Right renal cortex interstitium (tissue), 3 donors: ENCODE results near the gene GABRB1. TPM values are rescaled to one million over a fixed set of nuclear protein-coding genes. Genes with fewer than 3 reads are reported as not detected.

Experiments used
- DNase-seq, 3 donors: peaks; one replicate each; pipeline ENCODE4 v3.0.0-alpha.2; 2013; ENCODE audit warnings: low read depth in 3 of 3, low spot score in 2 of 3
- polyA plus RNA-seq, 3 donors: library from polyadenylated mRNA; unstranded; fragments of 120-200 nt; gene quantifications; one replicate each; pipeline ENCODE4 v1.2.1, GENCODE V29; 2013; ENCODE audit not compliant: insufficient read length in 3 of 3

Gene GABRB1
- polyA plus RNA-seq, 3 donors: 0.54 to 0.76 (median 0.75) TPM

DNA sequence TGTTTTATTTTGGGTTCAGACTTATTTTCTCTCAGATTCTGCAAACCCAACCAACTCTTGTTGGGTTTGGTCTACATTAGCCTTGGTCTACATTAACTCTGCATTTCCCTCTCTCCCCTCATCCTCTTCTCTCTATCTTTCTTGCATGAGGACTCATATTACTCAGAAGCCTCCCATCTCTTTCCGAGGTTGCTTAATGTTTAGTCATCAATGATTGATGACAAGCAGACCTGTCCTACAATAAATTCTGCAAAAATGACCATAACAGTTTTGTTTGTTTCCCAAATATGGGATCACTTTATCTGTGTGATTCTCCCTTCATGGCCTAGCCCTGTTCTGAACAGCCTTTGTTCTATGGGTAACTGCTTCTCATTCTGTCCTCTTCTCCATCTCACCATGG lies 75.2 kb downstream of the GABRB1 start:
- DNase-seq: no peak

- DNase-seq: no peak
These were observed 78.0 kb downstream of the GABRB1 start for GRCh38 chr4:47109379-47109778.

- DNase-seq: no peak
These were observed 79.3 kb downstream of the GABRB1 start for GRCh38 chr4:47110546-47111132.

DNA sequence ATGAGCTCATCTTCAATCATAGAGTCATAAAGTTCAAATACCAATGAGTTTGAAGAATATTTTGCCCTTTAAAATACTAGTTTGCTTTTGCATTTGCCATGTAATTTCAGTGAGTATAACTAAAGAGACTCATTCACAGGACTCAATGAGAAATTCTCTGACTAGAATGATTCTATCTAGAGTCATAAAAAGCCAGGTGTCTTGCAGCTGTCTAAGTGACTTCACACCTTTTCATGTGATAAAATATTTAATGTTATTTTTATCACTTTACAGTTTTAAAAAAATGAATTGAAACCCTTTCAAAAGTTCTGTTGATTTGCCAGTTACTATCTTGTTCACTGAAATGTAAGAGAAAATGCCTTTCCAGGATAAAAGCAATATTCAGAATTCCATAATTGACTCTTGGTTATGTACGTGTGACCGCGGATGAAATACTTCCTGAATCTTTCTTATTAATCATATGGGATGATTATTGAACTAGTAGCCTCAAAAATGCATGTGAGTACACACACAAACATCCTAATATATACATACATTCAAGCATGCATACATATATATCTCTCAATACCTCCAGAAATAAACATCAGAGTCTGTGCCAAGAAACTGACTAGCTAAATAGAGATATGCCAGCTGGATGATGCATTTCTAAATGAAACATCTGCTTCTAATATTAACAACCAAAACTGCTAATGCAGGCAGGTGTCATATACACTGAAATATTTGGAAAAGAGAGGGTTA lies 87.0 kb downstream of the GABRB1 start:
- DNase-seq: no peak

DNA sequence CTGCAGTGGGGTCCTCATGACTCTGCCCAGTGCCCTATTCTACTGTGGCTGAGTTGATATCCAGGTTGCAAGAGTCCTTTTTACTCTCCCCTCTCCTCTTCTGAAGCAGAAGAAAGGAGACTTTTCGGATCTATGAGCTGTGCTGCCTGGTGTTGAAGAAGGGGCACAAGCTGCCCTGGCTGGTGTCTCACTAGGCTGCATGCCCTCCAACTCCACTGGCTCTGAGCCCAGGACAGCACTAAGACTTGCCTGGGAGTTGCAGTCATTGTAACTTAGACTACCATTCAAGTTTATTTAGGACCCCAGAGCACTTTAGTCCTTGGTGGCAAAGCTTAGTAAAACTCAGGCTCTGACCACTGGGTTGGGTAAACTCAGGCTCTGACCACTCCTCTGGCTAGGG lies 89.4 kb downstream of the GABRB1 start:
- no peak for DNase-seq

GRCh38 chr4:47122592-47123291 lies 91.4 kb downstream of the GABRB1 start:
- peak; percentile 48 to 69 (median 55) for DNase-seq

GRCh38 chr4:47128991-47129390 lies 97.6 kb downstream of the GABRB1 start:
- no peak for DNase-seq

- no peak for DNase-seq
These were observed 103.8 kb downstream of the GABRB1 start for GRCh38 chr4:47135210-47135609.

GRCh38 chr4:47143261-47143660 lies 111.9 kb downstream of the GABRB1 start:
- DNase-seq: no peak

DNA sequence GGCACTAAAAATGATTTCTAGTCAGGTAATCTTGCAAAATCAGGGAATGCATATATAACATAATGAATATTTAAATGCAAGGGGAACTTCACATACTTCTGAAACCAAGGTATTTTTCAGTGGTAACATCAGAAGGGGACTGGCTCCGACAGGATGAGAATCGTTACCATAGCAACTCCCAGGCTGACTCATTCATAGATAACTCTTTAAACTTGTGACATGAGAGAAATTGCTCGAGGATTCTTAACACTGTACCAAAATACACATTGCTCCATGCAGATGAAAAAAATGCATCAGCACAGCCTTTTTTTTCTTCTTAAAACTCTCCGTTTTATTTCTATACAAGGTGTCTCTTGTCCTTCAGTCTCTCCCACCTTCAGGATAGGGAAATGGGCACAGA lies 114.3 kb downstream of the GABRB1 start:
- no peak for DNase-seq

GRCh38 chr4:47154816-47155370 lies 123.5 kb downstream of the GABRB1 start:
- DNase-seq: no peak

GRCh38 chr4:47155919-47156318 lies 124.6 kb downstream of the GABRB1 start:
- no peak for DNase-seq

DNA sequence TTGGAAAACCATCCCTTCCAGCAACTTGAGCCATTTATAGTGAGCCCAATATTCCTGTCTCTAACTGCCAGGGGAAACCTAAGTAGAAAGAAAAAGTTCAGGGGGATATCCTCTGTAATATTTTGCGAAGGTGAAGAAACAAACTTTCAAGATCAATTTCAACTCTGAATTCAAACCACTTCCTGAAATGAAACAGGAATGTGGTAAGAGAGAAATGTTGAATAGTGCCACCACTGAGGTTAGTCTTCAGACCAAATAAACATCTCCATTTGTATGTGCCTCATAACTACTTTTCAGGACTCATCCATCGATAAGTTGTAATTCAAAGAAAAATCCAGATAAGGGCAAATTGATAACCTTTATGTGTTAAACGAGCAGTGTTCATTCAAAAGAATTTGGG lies 128.7 kb downstream of the GABRB1 start:
- no peak for DNase-seq

DNA sequence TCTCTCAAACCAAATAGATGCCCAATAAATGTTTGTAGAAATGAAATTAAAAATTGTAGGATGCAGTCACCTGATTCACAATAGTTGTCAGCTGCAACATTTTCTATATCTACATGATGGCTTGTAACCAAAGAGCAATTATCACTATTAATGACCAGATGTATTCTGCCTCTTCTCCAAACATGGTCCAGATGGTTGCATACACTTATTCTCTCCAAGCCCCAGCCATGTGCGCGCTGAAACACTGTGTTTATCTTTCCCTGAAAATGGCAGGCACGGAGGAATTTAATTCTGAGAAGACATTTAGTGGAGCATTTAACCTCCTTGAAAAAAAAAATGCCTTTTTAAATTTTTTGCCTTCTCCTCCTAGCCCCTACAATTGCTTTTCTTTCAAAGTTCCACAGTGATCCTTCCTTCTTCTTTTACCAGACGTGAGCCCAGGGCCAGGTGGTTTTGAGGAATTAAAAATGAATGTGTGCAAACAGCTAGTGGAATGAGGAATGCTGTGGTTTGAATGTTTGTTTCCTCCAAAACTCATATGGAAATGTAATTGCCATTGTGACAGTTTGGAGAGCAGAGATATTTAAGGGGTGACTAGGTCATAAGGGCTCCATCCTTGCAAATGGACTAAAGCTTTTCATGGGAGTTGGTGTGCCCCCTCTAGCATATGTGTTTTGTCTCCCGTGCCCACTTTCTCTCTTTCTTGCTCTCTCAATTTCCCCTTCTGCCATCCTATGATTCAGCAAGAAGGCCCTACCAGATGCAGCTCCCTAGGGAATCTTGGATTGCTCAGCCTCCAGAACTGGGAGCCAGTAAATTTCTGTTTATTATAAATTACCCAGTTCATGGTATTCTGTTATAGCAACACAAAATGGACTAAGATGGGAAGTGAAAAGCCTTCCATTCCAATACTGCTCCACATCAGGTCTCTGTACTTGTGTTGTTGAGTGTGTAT lies 136.0 kb downstream of the GABRB1 start:
- no peak for DNase-seq

DNA sequence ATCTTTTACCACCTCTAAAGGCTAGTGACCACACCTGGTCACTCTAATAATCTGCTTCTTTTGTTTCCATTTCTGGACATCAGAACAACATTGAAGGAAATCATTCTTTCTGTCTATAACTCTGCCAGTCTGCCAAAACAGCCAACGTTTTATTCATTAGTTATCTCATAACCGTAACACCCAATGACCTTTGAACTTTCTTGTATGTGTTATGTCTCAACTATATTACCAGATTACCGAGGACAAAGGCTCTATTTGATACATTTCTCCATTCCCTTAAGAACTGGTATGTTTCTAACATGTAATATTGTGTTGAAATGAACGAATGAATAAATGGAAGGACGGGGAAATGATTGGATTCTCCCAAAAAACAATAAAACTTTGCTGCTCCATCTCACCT lies 152.7 kb downstream of the GABRB1 start:
- DNase-seq: no peak

DNA sequence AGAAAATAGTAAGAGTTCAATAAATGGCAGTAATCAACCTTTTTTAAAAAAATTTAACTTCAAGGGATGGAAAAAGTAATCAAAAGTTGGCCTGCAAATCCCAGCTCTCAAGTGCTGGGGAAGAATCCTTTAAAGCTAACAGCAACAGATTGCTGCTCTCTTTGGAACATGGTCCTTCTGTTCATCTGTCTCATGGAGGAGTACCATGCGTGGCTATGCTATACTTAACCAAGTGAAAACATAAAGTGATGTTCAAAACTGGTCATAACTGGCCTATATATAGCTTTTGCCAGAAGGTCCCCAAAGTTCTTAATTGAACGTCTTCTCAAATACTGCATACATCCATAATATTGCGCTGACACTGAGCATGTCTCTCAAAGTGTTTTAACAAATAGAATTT lies 154.4 kb downstream of the GABRB1 start:
- DNase-seq: no peak

GRCh38 chr4:47187608-47188007 lies 156.2 kb downstream of the GABRB1 start:
- DNase-seq: no peak

GRCh38 chr4:47193179-47193578 lies 161.8 kb downstream of the GABRB1 start:
- DNase-seq: no peak

DNA sequence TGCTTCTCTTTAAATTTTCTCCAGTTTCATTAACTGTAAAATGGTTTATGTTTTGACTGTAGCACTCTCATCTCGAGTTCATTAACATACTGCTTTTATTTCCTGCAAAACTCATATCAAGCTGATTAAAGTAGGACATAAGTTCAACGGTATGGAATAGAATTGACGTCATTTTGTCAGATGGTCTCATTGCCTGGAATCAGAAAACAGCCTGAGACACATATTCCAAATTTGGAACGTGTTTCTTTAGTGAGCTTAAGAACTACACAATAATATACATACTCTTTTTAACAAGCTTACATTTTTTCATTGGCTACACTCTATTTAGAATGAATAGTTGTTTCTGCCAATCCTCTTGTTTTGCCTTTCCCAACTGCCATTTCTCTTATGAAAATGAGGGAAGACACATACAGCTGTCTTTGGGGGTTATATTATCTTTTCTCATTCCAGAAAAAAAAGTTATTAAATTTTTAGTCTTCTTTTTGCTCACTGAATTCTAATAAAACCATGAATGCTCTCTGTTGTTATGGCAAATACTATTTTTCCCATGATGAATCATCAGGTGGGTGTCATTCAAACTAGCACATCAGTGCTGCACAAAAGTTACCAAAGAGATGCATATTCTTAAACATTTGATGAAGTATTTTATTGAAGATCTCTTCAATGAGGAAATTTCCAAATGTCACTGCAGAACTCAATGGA lies 162.8 kb downstream of the GABRB1 start:
- no peak for DNase-seq

DNA sequence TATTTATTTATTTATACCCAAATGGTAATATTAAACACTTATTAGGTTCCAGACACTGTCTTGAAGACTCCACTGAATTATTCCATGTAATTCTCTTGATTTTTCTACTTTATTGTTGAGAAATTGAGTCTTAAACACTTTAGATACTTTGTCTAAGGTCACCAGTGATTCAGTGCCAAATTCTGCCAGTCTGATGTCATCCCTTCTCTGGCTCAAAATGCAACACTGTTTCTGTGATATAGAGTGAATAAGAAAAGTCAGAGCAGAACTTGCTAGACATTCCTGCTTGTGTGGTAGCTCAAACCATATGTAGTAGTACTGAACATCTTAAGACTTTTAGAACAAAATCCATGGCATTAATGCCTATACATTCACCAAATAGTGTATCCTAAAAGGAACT lies 164.3 kb downstream of the GABRB1 start:
- no peak for DNase-seq
